HG03196 (cell line): ENCODE data around the gene RBM28.

Experiments used
- ATAC-seq: cut with Tn5 transposase; IDR thresholded peaks from one replicate; pipeline ENCODE4 v1.9.1; 2021; ENCODE audit not compliant: unreplicated experiment

Gene RBM28

DNA sequence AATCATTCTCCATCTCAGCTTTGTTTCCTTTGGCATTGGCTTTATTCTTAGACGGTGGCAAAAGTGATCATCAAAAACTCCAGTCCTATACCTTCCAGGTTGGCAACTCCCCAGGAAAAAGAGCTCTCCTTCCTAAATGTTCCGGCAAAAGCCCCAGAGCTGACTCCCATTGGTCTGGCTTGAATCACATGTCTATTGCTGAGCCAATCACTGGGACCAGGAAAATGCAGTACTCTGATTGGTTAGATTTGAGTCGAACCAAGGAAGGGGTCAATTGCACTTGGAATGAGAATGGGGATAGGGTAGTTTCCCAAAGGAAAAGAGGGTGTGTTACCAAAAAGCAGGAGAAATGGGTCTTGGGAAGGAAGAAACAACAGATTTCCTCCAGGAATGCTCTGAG lies 80.3 kb downstream of the RBM28 start:
- no peak for ATAC-seq

DNA sequence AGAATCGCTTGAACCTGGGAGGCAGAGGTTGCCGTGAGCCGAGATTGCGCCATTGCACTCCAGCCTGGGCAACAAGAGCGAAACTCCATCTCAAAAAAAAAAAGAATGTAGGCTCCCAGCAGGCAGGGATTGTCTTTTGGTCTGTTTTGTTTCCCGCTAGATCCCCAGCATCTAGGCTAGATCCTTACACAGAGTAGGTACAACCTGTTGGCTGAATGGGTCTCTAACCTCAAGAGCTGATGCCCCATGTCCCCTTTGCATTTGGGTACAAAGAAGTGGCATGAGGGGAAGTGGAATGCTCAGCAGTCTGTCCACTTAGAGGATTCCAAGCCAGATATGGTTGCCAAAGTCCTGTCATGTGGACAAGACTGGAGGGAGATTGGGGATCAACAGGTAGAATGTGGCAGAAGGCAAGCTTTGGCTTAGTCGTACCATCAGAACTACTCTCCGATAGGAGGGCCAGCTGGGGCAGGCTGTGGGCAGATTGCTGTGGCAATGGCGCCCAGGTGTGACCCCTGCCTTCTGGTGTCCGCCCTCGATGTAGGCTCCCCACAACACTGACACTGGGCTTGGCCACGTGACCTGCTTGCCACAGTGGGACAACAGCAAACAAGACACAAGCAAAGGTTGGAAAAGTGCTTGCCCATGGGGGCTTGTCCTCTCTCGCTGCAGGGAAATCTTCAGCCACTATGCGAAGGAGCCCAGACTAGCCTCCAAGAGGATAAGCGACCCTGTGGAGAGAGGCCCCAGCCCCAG lies 81.3 kb downstream of the RBM28 start:
- ATAC-seq = no peak

DNA sequence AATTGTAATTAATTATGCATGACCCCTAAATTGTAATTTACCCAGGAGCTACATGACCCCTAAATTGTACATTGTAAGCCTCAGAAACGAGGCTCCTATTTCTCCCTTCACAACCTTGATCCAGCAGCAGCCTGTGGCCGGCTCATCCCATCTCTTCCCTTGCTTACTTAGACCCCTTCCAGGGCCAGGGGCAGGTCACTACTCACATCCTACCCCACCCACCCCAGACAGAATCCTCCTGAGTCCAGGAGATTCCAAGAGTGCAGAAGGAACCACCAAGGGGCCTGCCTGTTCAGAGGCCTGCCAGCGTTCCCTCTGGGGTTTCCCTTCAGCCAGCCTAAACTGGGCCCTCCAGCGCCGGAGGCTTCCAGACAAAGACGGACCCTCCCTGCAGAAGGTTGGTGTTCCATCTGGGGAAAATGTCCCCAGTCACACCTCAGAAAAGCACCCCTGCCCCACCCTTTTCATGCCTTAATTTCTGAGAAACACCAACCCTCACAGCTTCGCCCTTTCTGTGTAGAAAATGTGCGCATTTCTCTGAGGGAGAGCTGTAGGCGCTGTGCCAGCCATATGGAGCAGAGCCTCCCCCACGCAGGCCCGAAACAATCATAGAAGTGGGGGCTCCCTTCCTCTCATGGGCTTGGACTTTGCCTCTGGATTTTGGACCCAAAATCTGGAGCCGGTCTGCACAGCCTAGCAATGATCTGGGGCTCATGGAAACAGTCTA lies 83.5 kb downstream of the RBM28 start:
- no peak for ATAC-seq

DNA sequence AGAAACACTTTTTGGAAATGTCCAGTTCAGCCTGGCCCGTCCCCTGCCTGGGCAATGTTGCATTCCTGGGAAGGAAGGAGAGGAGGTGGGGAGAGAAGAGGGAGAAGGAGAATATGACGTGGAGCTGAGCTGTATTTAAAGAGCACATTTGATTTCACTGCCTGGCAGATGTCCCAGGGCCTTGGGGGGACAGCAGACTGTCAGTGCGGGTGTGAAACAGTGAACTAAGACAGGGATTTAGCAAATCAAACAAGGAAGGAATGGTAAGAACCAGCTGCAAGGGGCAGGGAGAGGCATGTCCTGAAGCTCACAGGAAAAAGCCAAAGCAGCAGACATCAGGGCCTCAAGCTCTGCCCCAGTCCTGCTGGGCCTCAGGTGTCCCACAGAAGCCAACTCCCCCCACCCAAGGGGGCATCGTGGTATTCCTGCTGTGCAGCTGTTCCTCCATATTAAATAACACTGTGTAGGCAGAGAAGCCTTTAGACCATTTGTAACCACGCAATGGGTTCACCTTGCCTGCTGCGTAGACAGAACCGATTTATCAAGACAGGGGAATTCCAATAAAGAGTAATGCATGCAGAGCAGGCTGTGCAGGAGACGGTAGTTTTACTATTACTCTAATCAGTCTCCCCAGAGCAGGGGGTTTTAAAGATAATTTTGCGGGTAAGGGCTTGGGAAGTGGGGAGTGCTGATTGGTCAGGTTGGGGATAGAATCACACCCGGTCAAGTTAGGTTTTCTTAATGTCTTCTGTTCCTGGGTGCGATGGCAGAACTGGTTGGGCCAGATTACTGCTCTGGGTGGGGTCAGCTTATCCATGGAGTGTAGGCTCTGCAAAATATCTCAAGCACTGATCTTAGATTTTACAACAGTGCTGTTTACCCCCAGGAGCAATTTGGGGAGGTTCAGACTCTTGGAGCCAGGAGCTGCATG lies 84.3 kb downstream of the RBM28 start:
- ATAC-seq = no peak

DNA sequence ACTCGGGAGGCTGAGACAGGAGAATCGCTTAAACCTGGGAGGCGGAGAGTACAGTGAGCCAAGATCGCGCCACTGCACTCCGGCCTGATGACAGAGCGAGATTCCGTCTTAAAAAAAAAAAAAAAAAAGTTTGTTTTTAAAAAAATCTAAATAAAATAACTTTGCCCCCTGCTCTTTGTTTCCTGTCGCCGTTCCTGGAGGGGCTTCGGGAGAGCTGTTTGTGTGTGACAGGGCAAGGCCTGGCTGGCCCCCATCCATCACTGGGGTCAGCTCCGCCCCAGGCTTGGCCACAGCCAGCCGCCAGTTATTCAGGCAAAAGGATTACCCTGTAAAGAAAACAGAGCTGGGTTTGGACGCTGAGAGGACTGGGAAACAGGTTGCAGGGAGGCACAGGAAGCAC lies 86.2 kb downstream of the RBM28 start:
- ATAC-seq = no peak

DNA sequence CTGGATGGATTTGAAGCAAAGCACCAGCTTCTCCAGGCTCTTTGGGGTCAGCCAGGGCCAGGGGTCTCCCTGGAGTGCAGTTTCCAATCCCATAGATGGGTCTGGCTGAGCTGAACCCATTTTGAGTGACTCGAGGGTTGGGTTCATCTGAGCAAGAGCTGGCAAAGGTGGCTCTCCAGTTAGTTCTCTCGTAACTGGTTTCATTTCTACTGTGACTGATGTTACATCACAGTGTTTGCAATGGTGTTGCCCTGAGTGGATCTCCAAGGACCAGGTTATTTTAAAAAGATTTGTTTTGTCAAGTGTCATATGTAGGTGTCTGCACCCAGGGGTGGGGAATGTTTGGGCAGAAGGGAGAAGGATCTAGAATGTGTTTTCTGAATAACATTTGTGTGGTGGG lies 88.4 kb downstream of the RBM28 start:
- ATAC-seq = no peak

DNA sequence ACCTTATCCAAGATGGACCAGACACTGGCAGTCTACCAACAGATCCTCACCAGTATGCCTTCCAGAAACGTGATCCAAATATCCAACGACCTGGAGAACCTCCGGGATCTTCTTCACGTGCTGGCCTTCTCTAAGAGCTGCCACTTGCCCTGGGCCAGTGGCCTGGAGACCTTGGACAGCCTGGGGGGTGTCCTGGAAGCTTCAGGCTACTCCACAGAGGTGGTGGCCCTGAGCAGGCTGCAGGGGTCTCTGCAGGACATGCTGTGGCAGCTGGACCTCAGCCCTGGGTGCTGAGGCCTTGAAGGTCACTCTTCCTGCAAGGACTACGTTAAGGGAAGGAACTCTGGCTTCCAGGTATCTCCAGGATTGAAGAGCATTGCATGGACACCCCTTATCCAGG lies 89.2 kb downstream of the RBM28 start:
- no peak for ATAC-seq

DNA sequence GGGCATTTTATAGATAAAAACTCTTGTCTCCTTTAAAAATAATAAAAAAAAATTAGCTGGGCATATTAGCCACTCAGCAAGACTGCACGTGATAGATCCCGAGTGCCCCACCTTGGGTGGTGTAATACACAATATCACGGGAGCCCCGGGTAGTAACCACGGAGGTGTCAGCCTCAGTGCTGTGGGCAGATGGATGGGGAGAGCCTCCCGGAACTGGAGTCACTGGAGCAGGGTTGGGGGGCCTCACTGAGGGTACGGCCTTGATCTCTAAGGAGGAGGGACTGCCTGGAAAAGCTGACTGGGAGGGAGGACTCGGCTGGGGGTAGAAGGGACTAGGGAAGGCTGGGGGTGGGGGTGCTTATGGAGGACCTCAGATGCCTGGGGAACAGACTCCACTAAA lies 90.0 kb downstream of the RBM28 start:
- ATAC-seq = no peak

DNA sequence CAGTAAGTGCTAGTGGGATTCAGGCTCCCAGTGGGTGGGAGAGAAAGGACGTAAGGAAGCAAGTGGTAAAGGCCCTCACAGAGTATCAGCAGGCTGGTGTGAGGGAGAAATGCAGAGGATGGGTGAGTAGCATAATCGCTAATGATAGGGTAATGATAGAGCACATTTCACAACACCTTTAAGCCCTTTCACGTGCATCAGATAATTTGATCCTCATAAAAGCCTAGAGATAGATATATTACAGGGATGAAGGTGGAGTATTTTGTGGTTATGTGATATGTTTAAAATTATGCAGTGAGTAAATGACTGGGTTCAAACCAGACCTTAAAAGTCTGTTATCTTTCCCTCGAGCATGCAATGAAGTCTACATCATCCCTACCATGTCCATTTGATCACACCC lies 92.4 kb downstream of the RBM28 start:
- no peak for ATAC-seq
